ENCODE measurements around the gene KRTAP10-1.
"Not testable (repeated sequence)": the region's sequence is repeated elsewhere in the genome, so short reads cannot be mapped to it uniquely, and the experiment has no call there.

KRTAP10-1 gene

GRCh38 chr21:44514746-44515358 is 25.1 kb downstream of the KRTAP10-1 start:
- DNase-seq (ENCODE audit: low read depth): no peak

- DNase-seq (ENCODE audit: low read depth): no peak
Measured at GRCh38 chr21:44514218-44514520, 25.8 kb downstream of the KRTAP10-1 start.

GRCh38 chr21:44513389-44514217 is 26.4 kb downstream of the KRTAP10-1 start:
- no peak for DNase-seq (ENCODE audit: low read depth)

GRCh38 chr21:44512496-44513388 is 27.3 kb downstream of the KRTAP10-1 start:
- DNase-seq (ENCODE audit: low read depth): no peak

GRCh38 chr21:44511938-44512275 is 28.1 kb downstream of the KRTAP10-1 start:
- no peak for DNase-seq (ENCODE audit: low read depth)

GRCh38 chr21:44511219-44511937 is 28.6 kb downstream of the KRTAP10-1 start:
- no peak for DNase-seq (ENCODE audit: low read depth)

- DNase-seq (ENCODE audit: low read depth): peak; percentile 28
Measured at GRCh38 chr21:44510508-44511218, 29.3 kb downstream of the KRTAP10-1 start.

- DNase-seq (ENCODE audit: low read depth): no peak
Measured at GRCh38 chr21:44510109-44510507, 29.9 kb downstream of the KRTAP10-1 start.

- no peak for DNase-seq (ENCODE audit: low read depth)
Measured at GRCh38 chr21:44509539-44509938, 30.5 kb downstream of the KRTAP10-1 start.

- DNase-seq (ENCODE audit: low read depth): no peak
Measured at GRCh38 chr21:44508711-44509445, 31.1 kb downstream of the KRTAP10-1 start.

GRCh38 chr21:44508426-44508710 is 31.6 kb downstream of the KRTAP10-1 start:
- no peak for DNase-seq (ENCODE audit: low read depth)

- DNase-seq (ENCODE audit: low read depth): no peak
Measured at GRCh38 chr21:44507673-44508425, 32.1 kb downstream of the KRTAP10-1 start.

GRCh38 chr21:44506279-44507255 is 33.4 kb downstream of the KRTAP10-1 start:
- DNase-seq (ENCODE audit: low read depth): no peak

- DNase-seq (ENCODE audit: low read depth): no peak
Measured at GRCh38 chr21:44505673-44506278, 34.2 kb downstream of the KRTAP10-1 start.

- DNase-seq (ENCODE audit: low read depth): no peak
Measured at GRCh38 chr21:44503901-44504399, 36.0 kb downstream of the KRTAP10-1 start.

- DNase-seq (ENCODE audit: low read depth): not testable (repeated sequence)
Measured at GRCh38 chr21:44503006-44503889, 36.7 kb downstream of the KRTAP10-1 start.

GRCh38 chr21:44502171-44502958 is 37.6 kb downstream of the KRTAP10-1 start:
- DNase-seq (ENCODE audit: low read depth): no peak

All from amniotic epithelial cell (primary cell).